Astrocyte (in vitro differentiated cells and primary cell): ENCODE results near the gene C1S. TPM values are rescaled to one million over a fixed set of nuclear protein-coding genes. Genes with fewer than 3 reads are reported as not detected.

Experiments used
- DNase-seq: peaks from one replicate; pipeline ENCODE4 v3.0.0-alpha.2; 2010; ENCODE audit warnings: low read depth
- FAIRE-seq: peaks from 2 replicates; lab custom pipeline; 2011; peaks lifted over from hg19 to GRCh38; lab: Jason Lieb, UNC
- H2AFZ ChIP-seq: 2 replicates; pipeline ENCODE4 v1.6.0; 2012; ENCODE audit warnings: low read depth, low read length, inconsistent platforms
- H3K27ac ChIP-seq: 2 replicates; pipeline ENCODE4 v1.5.1; 2011; ENCODE audit warnings: low read depth, low read length, inconsistent platforms
- H3K27me3 ChIP-seq: 2 replicates; pipeline ENCODE4 v1.6.0; 2011; ENCODE audit warnings: low read length, inconsistent platforms; ENCODE audit not compliant: insufficient read depth
- H3K36me3 ChIP-seq: 2 replicates; pipeline ENCODE4 v1.5.1; 2011; ENCODE audit warnings: low read length, inconsistent platforms; ENCODE audit not compliant: insufficient read depth
- H3K4me1 ChIP-seq: 2 replicates; pipeline ENCODE4 v1.5.1; 2011; ENCODE audit warnings: low read length, inconsistent platforms; ENCODE audit not compliant: insufficient read depth
- H3K4me2 ChIP-seq: 2 replicates; pipeline ENCODE4 v1.6.0; 2012; ENCODE audit warnings: low read length, inconsistent platforms
- H3K4me3 ChIP-seq: 2 replicates; pipeline ENCODE4 v1.5.1; 2011; ENCODE audit warnings: low read depth, mild to moderate bottlenecking, low read length, inconsistent platforms; ENCODE audit not compliant: insufficient read depth
- H3K79me2 ChIP-seq: 2 replicates; pipeline ENCODE4 v1.6.0; 2012; ENCODE audit warnings: mild to moderate bottlenecking, low read length, inconsistent platforms; ENCODE audit not compliant: insufficient read depth
- H3K9ac ChIP-seq: 2 replicates; pipeline ENCODE4 v1.6.0; 2012; ENCODE audit warnings: mild to moderate bottlenecking, low read length, inconsistent platforms
- H3K9me3 ChIP-seq: 2 replicates; pipeline ENCODE4 v1.5.1; 2012; ENCODE audit warnings: low read depth, mild to moderate bottlenecking, low read length, inconsistent platforms; ENCODE audit not compliant: insufficient read depth
- H4K20me1 ChIP-seq: 2 replicates; pipeline ENCODE4 v1.6.0; 2012; ENCODE audit warnings: low read length, inconsistent platforms; ENCODE audit not compliant: insufficient read depth
- H3K27ac Mint-ChIP-seq: one replicate; pipeline ENCODE4 v1.8.0; 2021; ENCODE audit warnings: mild to moderate bottlenecking, mixed read lengths; ENCODE audit not compliant: unreplicated experiment
- H3K27me3 Mint-ChIP-seq: one replicate; pipeline ENCODE4 v1.8.0; 2021; ENCODE audit warnings: low read depth, mixed read lengths; ENCODE audit not compliant: unreplicated experiment
- H3K36me3 Mint-ChIP-seq: one replicate; pipeline ENCODE4 v1.8.0; 2021; ENCODE audit warnings: low read depth, mixed read lengths; ENCODE audit not compliant: unreplicated experiment
- H3K4me1 Mint-ChIP-seq: one replicate; pipeline ENCODE4 v1.8.0; 2021; ENCODE audit warnings: low read depth, mixed read lengths; ENCODE audit not compliant: unreplicated experiment
- H3K4me3 Mint-ChIP-seq: one replicate; pipeline ENCODE4 v1.8.0; 2021; ENCODE audit warnings: mild to moderate bottlenecking, moderate library complexity, mixed read lengths; ENCODE audit not compliant: unreplicated experiment
- H3K9me3 Mint-ChIP-seq: one replicate; pipeline ENCODE4 v1.8.0; 2021; ENCODE audit warnings: mild to moderate bottlenecking, mixed read lengths; ENCODE audit not compliant: unreplicated experiment
- CTCF ChIP-seq: IDR thresholded peaks from 2 replicates; pipeline ENCODE4 v1.5.1; 2011; ENCODE audit warnings: low read depth, mild to moderate bottlenecking, inconsistent platforms, low read length, moderate library complexity; ENCODE audit not compliant: insufficient read depth
- EZH2 ChIP-seq: IDR thresholded peaks from 2 replicates; pipeline ENCODE4 v1.6.1; 2012; ENCODE audit warnings: mild to moderate bottlenecking, low read length, inconsistent platforms; ENCODE audit not compliant: insufficient read depth
- total RNA-seq: library from RNA; stranded (reverse); gene quantifications from 2 replicates; pipeline ENCODE4 v1.2.1, GENCODE V29; 2021

C1S gene
- total RNA-seq, 1 donor from 2014 or later: 5.2 TPM

- H3K4me1 ChIP-seq: no peaks in the 10 kb centered on the region
- FAIRE-seq: no peak
- H3K27me3 ChIP-seq: no peaks in the 10 kb centered on the region
- H3K9me3 Mint-ChIP-seq: peaks cover 3% of the 10 kb centered on the region
- H3K4me3 ChIP-seq: no peak overlapping the region
- H3K79me2 ChIP-seq: no peaks in the 10 kb centered on the region
- H3K27ac Mint-ChIP-seq: no peak overlapping the region
- no peak for DNase-seq
- H3K36me3 Mint-ChIP-seq: peaks cover 20% of the 10 kb centered on the region
- no peaks in the 10 kb centered on the region for H3K9me3 ChIP-seq
- no peaks in the 10 kb centered on the region for H3K4me1 Mint-ChIP-seq
- no peaks in the 10 kb centered on the region for H3K36me3 ChIP-seq
- peaks cover 4% of the 10 kb centered on the region for H3K27me3 Mint-ChIP-seq
- no peak overlapping the region for H3K4me2 ChIP-seq
- TF ChIP-seq CTCF (no peak), EZH2 (no peak)
- H3K27ac ChIP-seq: no peak overlapping the region
- H3K9ac ChIP-seq: no peak overlapping the region
- peaks cover 5% of the 10 kb centered on the region for H4K20me1 ChIP-seq
- H3K4me3 Mint-ChIP-seq: no peak overlapping the region
- no peak overlapping the region for H2AFZ ChIP-seq
Observed at GRCh38 chr12:7099290-7099996, 38.9 kb downstream of the C1S start.

- Histone ChIP-seq H3K36me3 (no peaks in the 10 kb centered on the region), H3K4me1 (no peaks in the 10 kb centered on the region), H3K79me2 (no peaks in the 10 kb centered on the region), H4K20me1 (peaks cover 5% of the 10 kb centered on the region), H3K4me2 (no peak overlapping the region), H3K9me3 (no peaks in the 10 kb centered on the region), H3K4me3 (no peak overlapping the region), H3K27ac (no peak overlapping the region), H3K27me3 (no peaks in the 10 kb centered on the region), H3K9ac (no peak overlapping the region), H2AFZ (no peak overlapping the region)
- Mint-ChIP-seq H3K36me3 (peaks cover 20% of the 10 kb centered on the region), H3K4me3 (no peak overlapping the region), H3K4me1 (no peaks in the 10 kb centered on the region), H3K27ac (no peak overlapping the region), H3K9me3 (peaks cover 3% of the 10 kb centered on the region), H3K27me3 (peaks cover 4% of the 10 kb centered on the region)
- FAIRE-seq: no peak
- TF ChIP-seq CTCF (no peak), EZH2 (no peak)
- no peak for DNase-seq
Observed at GRCh38 chr12:7100239-7100638, 39.7 kb downstream of the C1S start.

GRCh38 chr12:7101047-7101693 lies 40.7 kb downstream of the C1S start:
- H3K36me3 ChIP-seq: no peaks in the 10 kb centered on the region
- peaks cover 4% of the 10 kb centered on the region for H3K27me3 Mint-ChIP-seq
- no peak overlapping the region for H2AFZ ChIP-seq
- no peak for TF ChIP-seq EZH2
- no peak for TF ChIP-seq CTCF
- no peak overlapping the region for H3K4me3 ChIP-seq
- FAIRE-seq (no peak), DNase-seq (no peak)
- no peaks in the 10 kb centered on the region for H3K4me1 Mint-ChIP-seq
- H3K27ac Mint-ChIP-seq: no peak overlapping the region
- H3K9ac ChIP-seq: no peak overlapping the region
- peaks cover 20% of the 10 kb centered on the region for H3K36me3 Mint-ChIP-seq
- peaks cover 3% of the 10 kb centered on the region for H3K9me3 Mint-ChIP-seq
- H3K79me2 ChIP-seq: peaks cover under 1% of the 10 kb centered on the region
- no peaks in the 10 kb centered on the region for H3K9me3 ChIP-seq
- no peak overlapping the region for H3K4me3 Mint-ChIP-seq
- no peak overlapping the region for H3K4me2 ChIP-seq
- peaks cover 5% of the 10 kb centered on the region for H4K20me1 ChIP-seq
- no peak overlapping the region for H3K27ac ChIP-seq
- H3K27me3 ChIP-seq: no peaks in the 10 kb centered on the region
- no peaks in the 10 kb centered on the region for H3K4me1 ChIP-seq
